ENCODE measurements around the gene PTK6.

The PTK6 gene

GRCh38 chr20:63540417-63541186 lies 3.4 kb upstream of the PTK6 start:
- no peak overlapping the region for H3K27ac ChIP-seq (replicated peaks)

GRCh38 chr20:63539441-63540370 lies 2.5 kb upstream of the PTK6 start:
- H3K27ac ChIP-seq (replicated peaks), result no peak overlapping the region
- TF ChIP-seq CTCF (IDR thresholded peaks at IDR 0.05; ENCODE audit: insufficient read depth, low read length), result no peak
- no peak for TF ChIP-seq SPI1 (IDR thresholded peaks at IDR 0.05; ENCODE audit: borderline replicate concordance, low read depth)
- no peak for TF ChIP-seq POLR2AphosphoS5 (IDR thresholded peaks at IDR 0.05; ENCODE audit: low read depth)
- TF ChIP-seq GABPA (IDR thresholded peaks at IDR 0.05; ENCODE audit: low read depth), result no peak
- no peak for TF ChIP-seq REST (IDR thresholded peaks at IDR 0.05; ENCODE audit: insufficient replicate concordance, low read depth)
- DNase-seq (ENCODE audit: low read depth in 1 of 2, low spot score in 1 of 2), result no peak
- no peak overlapping the region for H3K4me3 ChIP-seq (replicated peaks; ENCODE audit: insufficient read depth, low read length)
- peaks cover 29% of the 10 kb centered on the region for H3K27me3 ChIP-seq (ENCODE audit: insufficient read depth, poor library complexity, severe bottlenecking)

More at GRCh38 chr20:63540417-63541186, 3.4 kb upstream of the PTK6 start:
- no peak for DNase-seq (ENCODE audit: low read depth in 1 of 2, low spot score in 1 of 2)
- no peak overlapping the region for H3K4me3 ChIP-seq (replicated peaks; ENCODE audit: insufficient read depth, low read length)
- no peak for TF ChIP-seq REST (IDR thresholded peaks at IDR 0.05; ENCODE audit: insufficient replicate concordance, low read depth)
- TF ChIP-seq POLR2AphosphoS5 (IDR thresholded peaks at IDR 0.05; ENCODE audit: low read depth), result no peak
- TF ChIP-seq CTCF (IDR thresholded peaks at IDR 0.05; ENCODE audit: insufficient read depth, low read length), result no peak
- TF ChIP-seq SPI1 (IDR thresholded peaks at IDR 0.05; ENCODE audit: borderline replicate concordance, low read depth), result no peak
- TF ChIP-seq GABPA (IDR thresholded peaks at IDR 0.05; ENCODE audit: low read depth), result no peak
- peaks cover 37% of the 10 kb centered on the region for H3K27me3 ChIP-seq (ENCODE audit: insufficient read depth, poor library complexity, severe bottlenecking)

GRCh38 chr20:63539092-63539430 lies 1.9 kb upstream of the PTK6 start:
- no peak for DNase-seq (ENCODE audit: low read depth in 1 of 2, low spot score in 1 of 2)
- Histone ChIP-seq H3K4me3 (replicated peaks; ENCODE audit: insufficient read depth, low read length) (no peak overlapping the region), H3K27me3 (ENCODE audit: insufficient read depth, poor library complexity, severe bottlenecking) (peaks cover 26% of the 10 kb centered on the region), H3K27ac (replicated peaks) (no peak overlapping the region)
- no peak for TF ChIP-seq REST (IDR thresholded peaks at IDR 0.05; ENCODE audit: insufficient replicate concordance, low read depth)
- TF ChIP-seq SPI1 (IDR thresholded peaks at IDR 0.05; ENCODE audit: borderline replicate concordance, low read depth), result no peak
- TF ChIP-seq POLR2AphosphoS5 (IDR thresholded peaks at IDR 0.05; ENCODE audit: low read depth), result no peak
- TF ChIP-seq GABPA (IDR thresholded peaks at IDR 0.05; ENCODE audit: low read depth), result no peak
- TF ChIP-seq CTCF (IDR thresholded peaks at IDR 0.05; ENCODE audit: insufficient read depth, low read length), result no peak
